GM20000 (cell line): ENCODE data around the gene PGS1.

Source experiments
- DNase-seq: peaks from one replicate; pipeline ENCODE4 v3.0.0; 2012; ENCODE audit warnings: low spot score
- TF ChIP-seq, protein P1 (sequence below): IDR thresholded peaks from 2 replicates; pipeline ENCODE4 v1.5.1; 2012; ENCODE audit warnings: mild to moderate bottlenecking, control low read depth; ENCODE audit errors: extremely low read depth, missing control alignments

Gene PGS1

DNA sequence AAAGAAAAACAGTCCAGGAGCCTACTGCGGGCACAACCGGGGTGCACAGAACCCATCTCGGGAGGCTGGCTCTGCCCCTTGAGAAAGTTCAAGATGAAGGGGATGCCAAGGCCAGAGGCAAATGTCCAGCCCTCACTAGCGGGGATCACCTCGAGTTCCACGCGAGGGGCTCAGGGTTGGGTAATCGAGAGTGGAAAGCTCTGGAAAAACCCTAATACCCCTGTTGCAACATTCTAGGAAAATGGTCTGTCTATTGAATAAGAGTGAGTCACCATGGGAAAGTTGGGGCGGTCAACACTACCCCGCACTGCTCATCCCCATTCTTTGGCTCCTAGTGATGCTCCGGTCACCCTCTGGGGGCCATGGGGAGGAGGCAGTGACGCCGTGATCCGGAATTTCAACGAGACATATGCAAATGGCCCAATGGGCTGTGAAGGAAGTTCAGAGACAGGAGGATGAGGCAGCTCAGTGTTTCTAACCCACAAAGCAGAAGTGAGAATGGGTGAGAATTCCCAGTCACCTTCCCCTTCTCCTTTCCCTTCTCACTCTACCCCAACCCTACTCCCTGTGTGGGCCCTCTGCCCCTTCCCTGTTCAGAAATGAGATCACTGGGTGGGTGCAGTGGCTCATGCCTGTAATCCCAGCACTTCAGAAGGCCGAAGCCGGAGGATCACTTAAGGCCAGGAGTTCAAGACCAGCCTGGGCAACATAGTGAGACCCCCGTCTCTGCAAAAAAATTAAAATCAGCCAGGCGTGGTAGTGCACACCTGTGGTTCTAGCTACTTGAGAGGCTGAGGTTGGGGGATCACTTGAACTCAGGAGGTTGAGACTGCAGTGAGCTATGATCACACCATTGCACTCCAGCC, 41.0 kb upstream of the PGS1 start:
- TF ChIP-seq, protein P1, sequence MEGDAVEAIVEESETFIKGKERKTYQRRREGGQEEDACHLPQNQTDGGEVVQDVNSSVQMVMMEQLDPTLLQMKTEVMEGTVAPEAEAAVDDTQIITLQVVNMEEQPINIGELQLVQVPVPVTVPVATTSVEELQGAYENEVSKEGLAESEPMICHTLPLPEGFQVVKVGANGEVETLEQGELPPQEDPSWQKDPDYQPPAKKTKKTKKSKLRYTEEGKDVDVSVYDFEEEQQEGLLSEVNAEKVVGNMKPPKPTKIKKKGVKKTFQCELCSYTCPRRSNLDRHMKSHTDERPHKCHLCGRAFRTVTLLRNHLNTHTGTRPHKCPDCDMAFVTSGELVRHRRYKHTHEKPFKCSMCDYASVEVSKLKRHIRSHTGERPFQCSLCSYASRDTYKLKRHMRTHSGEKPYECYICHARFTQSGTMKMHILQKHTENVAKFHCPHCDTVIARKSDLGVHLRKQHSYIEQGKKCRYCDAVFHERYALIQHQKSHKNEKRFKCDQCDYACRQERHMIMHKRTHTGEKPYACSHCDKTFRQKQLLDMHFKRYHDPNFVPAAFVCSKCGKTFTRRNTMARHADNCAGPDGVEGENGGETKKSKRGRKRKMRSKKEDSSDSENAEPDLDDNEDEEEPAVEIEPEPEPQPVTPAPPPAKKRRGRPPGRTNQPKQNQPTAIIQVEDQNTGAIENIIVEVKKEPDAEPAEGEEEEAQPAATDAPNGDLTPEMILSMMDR, result no peak
- DNase-seq, result peak; percentile 79

DNA sequence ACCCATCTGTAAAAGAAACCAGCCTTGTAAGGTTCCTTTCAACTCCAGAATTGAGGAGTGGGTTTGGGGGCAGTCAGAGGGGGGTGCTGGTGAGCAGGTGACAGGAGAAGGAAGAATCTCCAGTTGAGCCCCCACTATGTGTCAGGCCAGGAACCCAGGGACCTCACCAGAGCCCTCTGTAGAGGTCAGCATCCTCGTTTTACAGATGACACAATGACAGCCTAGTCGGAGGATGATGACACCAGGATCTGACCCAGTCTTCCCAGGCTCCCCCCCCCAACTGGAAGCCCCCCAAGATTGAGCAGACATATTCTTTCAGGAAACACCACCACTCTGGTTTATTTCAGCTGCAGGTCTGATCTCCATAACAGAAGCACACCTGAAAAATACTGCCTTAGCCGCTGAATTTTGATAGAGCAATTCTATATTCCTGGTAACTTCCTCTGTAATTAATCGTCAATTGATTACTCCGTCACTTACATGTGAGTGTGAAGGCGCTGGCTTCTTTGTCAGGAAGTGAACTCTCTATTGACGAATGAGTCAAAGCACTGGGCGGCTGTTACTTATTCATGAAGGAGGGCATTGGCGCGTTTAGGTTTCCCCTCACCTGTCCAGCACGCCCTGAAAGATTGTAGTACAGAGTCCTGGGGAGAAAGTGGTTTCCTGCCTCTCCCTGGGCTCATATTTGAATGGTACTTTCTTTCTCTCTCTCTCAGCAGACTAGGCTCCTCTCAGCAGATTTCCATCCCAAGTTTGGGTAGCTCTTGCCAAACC, 39.8 kb upstream of the PGS1 start:
- TF ChIP-seq, protein P1, result no peak
- DNase-seq, result peak; percentile 68

DNA sequence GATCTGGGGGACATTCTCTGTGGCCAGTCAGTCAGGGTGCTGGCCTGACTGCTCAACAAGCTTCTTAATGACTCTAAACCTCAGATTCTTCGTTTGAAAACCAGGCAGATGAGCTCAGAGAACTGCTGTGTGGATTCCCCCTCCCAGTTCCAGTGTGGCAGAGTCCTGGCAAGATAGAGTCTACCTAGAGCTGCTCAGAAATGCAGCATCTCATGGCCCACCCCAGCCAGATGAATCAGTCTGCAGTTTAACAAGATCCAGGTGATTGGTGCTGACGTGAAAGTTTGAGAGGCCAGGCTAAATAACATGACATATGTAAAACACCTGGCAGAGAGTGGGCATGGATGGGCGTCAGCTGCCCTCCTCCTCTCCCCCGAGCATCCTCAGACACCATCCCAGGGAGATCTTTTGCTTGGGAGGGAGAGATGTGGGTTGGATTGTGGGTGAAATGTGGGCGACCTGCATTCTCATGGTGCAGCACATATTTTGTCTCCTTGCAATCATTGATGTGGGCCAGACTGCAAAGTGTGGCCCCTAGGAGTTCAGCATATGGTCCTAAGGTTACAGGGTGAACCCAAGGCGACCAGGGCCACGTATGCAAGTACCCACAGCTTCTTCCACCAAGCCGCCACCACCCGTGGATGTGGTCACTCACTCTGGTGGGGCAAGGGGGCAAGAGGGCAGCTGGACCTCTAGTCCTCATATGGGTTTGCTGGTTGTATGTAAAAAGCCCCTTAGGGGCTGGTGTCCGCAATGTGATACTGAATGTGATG, 38.1 kb upstream of the PGS1 start:
- DNase-seq, result no peak
- TF ChIP-seq, protein P1, result no peak

DNA sequence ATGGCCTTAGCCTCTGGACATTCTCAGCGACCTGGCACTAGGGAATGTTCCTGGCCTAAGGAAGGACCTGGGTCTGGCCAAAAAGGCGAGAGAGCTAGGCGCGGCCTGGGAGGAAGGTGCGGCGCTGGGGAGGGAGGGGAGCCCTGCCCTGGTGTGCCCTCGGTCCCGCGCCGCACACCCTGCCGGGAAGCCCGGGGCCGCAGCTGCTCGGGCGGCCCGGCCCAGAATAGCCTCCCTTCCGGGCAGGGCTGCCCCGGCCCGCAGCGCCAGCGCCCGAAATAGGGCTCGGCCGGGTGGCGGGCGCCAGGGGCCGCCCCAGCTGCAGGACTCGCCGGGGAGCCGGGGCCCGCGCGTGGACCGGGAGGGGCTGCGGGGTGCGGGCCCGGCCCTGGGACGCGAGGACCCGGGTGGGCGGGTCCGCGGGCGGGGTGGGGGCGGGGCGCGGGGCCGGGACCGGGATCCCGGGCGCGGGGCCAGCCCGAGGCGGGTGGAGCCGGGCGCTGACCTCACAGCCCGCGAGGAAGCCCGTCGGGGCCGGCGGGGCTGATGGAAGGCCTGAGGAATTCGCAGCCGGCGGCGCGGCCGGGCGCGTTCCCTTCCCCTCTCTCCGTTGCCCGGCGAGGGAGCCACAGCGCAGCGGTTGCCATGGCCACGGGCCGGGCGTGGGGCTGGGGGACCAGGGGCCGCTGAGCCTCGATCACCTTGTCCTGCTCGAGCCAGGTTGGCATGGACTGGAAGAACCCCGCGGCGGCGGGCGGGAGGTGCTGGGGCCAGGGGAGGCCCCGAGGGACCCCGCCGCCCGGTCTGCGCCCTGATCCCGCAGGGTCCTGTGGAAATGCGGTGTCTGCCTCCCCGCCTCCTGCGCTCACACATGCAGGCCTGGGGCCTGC, 36.6 kb upstream of the PGS1 start:
- TF ChIP-seq, protein P1, result no peak
- DNase-seq, result peak; percentile 72

DNA sequence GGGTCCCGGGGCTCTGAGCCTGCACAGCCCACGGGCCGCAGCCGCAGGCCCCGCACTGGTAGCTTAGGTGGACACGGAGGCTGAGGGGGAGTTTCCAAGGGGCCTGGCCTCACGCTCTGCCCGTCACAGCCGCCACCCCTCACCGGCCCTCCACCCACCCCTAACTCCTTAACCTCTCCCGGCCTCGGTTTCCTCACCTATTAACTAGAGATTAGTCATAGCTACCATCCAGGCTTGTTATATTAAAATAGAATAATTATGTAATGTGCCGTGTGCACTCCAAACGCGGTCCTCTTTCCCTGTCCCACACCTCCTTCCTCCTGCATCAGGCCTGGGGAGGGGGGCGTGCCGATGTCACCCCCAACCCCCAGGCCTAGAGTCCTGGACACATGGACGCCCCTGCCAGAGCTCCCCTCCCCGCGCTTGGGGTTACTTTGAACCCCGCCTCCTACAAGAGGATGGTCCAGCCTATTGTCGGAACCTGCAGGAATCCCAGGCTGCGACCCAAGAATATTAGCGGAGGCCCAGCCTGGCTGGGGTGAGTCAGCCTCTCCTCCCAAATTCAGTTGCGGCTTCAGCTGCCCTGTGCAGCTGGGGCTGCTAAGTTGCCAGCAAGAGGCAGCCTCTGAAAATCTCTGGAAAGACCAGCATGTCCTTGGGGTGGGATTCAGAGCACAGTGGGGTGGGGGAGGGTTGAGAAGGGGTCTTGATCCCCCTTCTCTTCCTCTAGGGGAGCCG, 35.8 kb upstream of the PGS1 start:
- no peak for DNase-seq
- TF ChIP-seq, protein P1, result no peak

DNA sequence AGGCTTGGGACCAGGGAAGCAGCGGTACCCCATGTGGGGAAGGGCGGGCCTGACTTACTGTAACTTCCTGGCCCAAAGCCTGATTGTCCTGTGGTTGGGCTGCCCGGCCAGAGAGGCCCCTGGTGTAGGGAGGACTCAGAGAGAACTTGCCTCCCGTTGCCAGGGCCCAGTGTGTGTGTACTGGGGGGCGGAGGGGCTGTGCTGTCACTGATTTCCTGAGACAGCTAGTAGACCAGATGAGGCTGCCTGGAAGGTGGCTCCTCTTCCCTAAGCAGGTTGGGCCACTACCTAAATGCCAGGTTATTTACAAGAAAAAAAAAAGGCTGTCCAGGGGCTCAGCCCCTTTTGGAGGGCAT, 35.3 kb upstream of the PGS1 start:
- no peak for DNase-seq

More for the DNA sequence above, 35.3 kb upstream of the PGS1 start:
- TF ChIP-seq, protein P1, result no peak
